Measurements from ENCODE around the gene KLK15. TPM values are rescaled to one million over a fixed set of nuclear protein-coding genes. Genes with fewer than 3 reads are reported as not detected.
"Not testable (repeated sequence)": the region's sequence is repeated elsewhere in the genome, so short reads cannot be mapped to it uniquely, and the experiment has no call there.

Gene KLK15
- total RNA-seq, 1 donor from 2014 or later, result not detected

DNA sequence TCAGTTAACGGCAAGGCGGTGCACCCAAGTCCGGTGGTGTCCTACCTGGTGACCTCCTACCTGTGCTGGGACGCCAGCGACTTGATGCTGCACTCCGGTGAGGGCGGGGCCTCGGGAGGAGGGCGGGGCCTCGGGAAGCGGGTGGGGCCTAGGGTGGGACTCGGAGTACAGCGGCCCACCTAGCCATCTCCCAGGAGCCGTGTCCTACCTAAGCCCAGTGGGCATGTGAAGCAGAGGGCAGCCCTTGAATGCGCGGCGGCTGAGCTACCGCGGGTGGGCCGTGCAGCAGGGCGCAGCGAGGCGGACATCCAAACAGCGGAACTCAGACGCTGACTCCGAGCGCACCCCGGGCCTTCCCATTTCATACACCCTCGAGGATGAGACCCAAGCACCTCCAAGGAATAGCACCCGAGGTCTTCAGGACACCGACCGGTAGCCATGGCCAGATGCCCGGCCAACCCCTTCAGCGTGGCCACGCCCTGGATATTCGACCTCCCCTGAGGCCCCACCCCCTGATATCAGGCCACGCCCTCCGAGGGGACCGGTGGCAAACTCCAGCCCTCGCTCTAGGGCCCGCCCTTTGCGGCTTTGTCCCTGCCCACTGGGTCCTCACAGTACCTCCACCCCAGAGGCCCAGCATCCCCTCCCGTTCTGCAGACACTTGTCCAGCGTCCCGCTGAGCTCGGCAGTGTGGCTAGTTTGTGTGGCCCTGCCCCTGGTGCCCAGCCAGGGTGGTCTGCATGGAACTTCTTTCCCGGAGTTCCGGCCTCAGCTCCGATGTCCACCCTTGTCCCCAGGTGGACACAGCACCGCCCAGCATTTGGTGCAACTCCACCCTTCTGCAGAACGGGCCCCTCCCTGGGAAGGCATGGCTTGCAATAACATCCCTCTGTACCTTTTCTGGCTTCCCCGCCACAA, 15.2 kb downstream of the KLK15 start:
- no peaks in the 10 kb centered on the region for H3K9me3 Mint-ChIP-seq (ENCODE audit: unreplicated experiment)
- H3K27ac Mint-ChIP-seq (ENCODE audit: unreplicated experiment), result no peak overlapping the region
- H3K4me3 Mint-ChIP-seq (ENCODE audit: unreplicated experiment), result peak overlapping the region; percentile 67
- H3K27me3 Mint-ChIP-seq (ENCODE audit: unreplicated experiment), result peaks cover 50% of the 10 kb centered on the region
- TF ChIP-seq, protein P1, sequence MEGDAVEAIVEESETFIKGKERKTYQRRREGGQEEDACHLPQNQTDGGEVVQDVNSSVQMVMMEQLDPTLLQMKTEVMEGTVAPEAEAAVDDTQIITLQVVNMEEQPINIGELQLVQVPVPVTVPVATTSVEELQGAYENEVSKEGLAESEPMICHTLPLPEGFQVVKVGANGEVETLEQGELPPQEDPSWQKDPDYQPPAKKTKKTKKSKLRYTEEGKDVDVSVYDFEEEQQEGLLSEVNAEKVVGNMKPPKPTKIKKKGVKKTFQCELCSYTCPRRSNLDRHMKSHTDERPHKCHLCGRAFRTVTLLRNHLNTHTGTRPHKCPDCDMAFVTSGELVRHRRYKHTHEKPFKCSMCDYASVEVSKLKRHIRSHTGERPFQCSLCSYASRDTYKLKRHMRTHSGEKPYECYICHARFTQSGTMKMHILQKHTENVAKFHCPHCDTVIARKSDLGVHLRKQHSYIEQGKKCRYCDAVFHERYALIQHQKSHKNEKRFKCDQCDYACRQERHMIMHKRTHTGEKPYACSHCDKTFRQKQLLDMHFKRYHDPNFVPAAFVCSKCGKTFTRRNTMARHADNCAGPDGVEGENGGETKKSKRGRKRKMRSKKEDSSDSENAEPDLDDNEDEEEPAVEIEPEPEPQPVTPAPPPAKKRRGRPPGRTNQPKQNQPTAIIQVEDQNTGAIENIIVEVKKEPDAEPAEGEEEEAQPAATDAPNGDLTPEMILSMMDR (IDR thresholded peaks at IDR 0.05), result no peak
- H3K4me1 Mint-ChIP-seq (ENCODE audit: unreplicated experiment), result peaks cover 21% of the 10 kb centered on the region
- no peaks in the 10 kb centered on the region for H3K36me3 Mint-ChIP-seq (ENCODE audit: unreplicated experiment)
- DNase-seq (ENCODE audit: extremely low spot score, unreplicated experiment), result no peak

DNA sequence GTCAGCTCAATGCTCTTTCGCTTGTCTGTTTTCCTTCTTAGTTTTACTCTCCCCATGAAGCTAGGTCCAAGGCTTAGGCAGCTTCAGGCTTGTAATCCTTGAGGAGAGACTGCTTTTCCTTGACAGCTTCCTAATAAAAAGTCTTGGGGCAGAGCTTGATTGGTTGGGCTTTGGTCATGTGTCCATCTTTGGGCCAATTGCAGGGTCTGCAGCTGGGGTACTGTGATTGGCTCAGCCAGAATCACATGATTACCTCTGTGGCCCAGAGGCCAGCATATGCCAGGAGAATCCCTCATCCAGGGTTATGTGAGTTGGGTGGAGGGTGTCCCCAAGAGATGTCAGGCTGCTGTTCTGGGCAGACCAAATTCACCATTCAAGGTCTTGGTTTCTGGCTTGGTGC, 17.9 kb downstream of the KLK15 start:
- TF ChIP-seq, protein P1 (IDR thresholded peaks at IDR 0.05), result no peak
- no peaks in the 10 kb centered on the region for H3K9me3 Mint-ChIP-seq (ENCODE audit: unreplicated experiment)
- H3K27me3 Mint-ChIP-seq (ENCODE audit: unreplicated experiment), result peaks cover 35% of the 10 kb centered on the region
- DNase-seq (ENCODE audit: extremely low spot score, unreplicated experiment), result no peak
- H3K4me1 Mint-ChIP-seq (ENCODE audit: unreplicated experiment), result peaks cover 16% of the 10 kb centered on the region
- H3K27ac Mint-ChIP-seq (ENCODE audit: unreplicated experiment), result no peak overlapping the region
- no peaks in the 10 kb centered on the region for H3K36me3 Mint-ChIP-seq (ENCODE audit: unreplicated experiment)
- no peak overlapping the region for H3K4me3 Mint-ChIP-seq (ENCODE audit: unreplicated experiment)

DNA sequence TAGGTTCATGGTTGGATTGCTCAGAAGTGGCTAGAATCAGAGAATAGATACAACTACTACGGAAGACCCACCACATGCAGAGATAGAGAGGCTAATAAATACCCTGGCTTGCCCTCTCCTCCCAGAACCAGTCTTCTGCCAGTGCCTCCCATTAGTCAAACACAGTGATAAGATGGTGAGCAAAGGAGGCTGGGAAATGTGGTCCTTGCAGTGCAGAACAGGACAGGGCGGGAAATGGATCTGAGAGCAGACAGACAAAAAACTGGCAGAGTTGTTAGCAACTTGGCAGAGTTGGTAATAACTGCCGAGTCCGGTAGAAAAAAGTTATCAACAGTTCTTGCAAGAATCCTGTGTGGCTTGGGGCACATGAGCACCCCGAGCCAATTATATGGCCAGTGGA, 18.5 kb downstream of the KLK15 start:
- TF ChIP-seq, protein P1 (IDR thresholded peaks at IDR 0.05), result no peak
- Mint-ChIP-seq H3K4me1 (ENCODE audit: unreplicated experiment) (peaks cover 11% of the 10 kb centered on the region), H3K36me3 (ENCODE audit: unreplicated experiment) (no peaks in the 10 kb centered on the region), H3K27ac (ENCODE audit: unreplicated experiment) (no peak overlapping the region), H3K4me3 (ENCODE audit: unreplicated experiment) (no peak overlapping the region), H3K27me3 (ENCODE audit: unreplicated experiment) (peaks cover 29% of the 10 kb centered on the region), H3K9me3 (ENCODE audit: unreplicated experiment) (no peaks in the 10 kb centered on the region)
- DNase-seq (ENCODE audit: extremely low spot score, unreplicated experiment), result no peak

DNA sequence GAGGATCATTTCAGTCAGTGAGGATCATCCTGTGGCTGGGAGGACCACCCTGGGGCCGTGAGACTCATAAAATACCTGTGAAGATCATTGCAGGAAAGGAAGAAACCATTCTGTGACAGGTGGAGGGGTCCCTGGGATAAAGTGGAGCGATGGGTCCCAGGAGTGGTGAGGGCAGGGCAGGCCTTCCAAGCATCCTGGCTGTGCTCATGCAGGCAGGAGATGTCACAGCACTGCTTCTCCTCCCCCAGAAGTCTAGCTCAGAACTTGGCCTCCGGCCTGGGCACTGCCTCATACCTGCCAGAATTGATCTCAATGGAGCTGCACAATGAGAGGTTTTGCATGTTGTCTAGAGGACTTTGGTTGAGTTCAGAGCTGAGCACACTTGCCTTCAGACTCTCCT, 20.9 kb downstream of the KLK15 start:
- H3K4me1 Mint-ChIP-seq (ENCODE audit: unreplicated experiment), result peaks cover 1% of the 10 kb centered on the region
- peaks cover 15% of the 10 kb centered on the region for H3K27me3 Mint-ChIP-seq (ENCODE audit: unreplicated experiment)
- no peak overlapping the region for H3K4me3 Mint-ChIP-seq (ENCODE audit: unreplicated experiment)
- TF ChIP-seq, protein P1 (IDR thresholded peaks at IDR 0.05), result no peak
- H3K27ac Mint-ChIP-seq (ENCODE audit: unreplicated experiment), result no peak overlapping the region
- H3K9me3 Mint-ChIP-seq (ENCODE audit: unreplicated experiment), result no peaks in the 10 kb centered on the region
- H3K36me3 Mint-ChIP-seq (ENCODE audit: unreplicated experiment), result no peaks in the 10 kb centered on the region
- no peak for DNase-seq (ENCODE audit: extremely low spot score, unreplicated experiment)

DNA sequence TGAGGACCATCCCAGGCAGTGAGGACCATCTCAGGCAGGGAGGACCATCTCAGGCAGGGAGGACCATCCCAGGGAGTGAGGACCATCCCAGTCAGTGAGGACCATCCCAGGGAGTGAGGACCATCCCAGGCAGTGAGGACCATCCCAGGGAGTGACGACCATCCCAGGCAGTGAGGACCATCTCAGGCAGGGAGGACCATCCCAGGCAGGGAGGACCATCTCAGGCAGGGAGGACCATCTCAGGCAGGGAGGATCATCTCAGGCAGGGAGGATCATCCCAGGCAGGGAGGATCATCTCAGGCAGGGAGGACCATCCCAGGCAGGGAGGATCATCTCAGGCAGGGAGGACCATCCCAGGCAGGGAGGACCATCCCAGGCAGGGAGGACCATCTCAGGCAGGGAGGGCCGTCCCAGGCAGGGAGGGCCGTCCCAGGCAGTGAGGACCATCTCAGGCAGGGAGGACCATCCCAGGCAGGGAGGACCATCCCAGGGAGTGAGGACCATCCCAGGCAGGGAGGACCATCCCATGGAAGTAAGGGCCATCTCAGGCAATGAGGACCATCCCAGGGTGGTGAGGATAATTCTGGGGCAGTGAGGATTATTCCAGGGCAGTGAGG, 21.6 kb downstream of the KLK15 start:
- H3K36me3 Mint-ChIP-seq (ENCODE audit: unreplicated experiment); H3K27me3 Mint-ChIP-seq (ENCODE audit: unreplicated experiment); H3K4me3 Mint-ChIP-seq (ENCODE audit: unreplicated experiment); DNase-seq (ENCODE audit: extremely low spot score, unreplicated experiment); H3K4me1 Mint-ChIP-seq (ENCODE audit: unreplicated experiment); H3K9me3 Mint-ChIP-seq (ENCODE audit: unreplicated experiment); H3K27ac Mint-ChIP-seq (ENCODE audit: unreplicated experiment): not testable (repeated sequence)

All from osteocyte (in vitro differentiated cells).